H7 (cell line): ENCODE measurements around the gene IFNG. TPM values are rescaled to one million over a fixed set of nuclear protein-coding genes. Genes with fewer than 3 reads are reported as not detected.

Experiments used
- DNase-seq: peaks from one replicate; pipeline ENCODE4 v3.0.0; 2012
- H3K27me3 ChIP-seq: 2 replicates; pipeline ENCODE4 v1.6.0; 2011; ENCODE audit warnings: mild to moderate bottlenecking, low read length; ENCODE audit not compliant: control insufficient read depth, insufficient read depth
- H3K36me3 ChIP-seq: replicated peaks from 2 replicates; pipeline ENCODE4 v1.5.1; 2011; ENCODE audit warnings: low read length; ENCODE audit not compliant: control insufficient read depth, insufficient read depth
- H3K4me3 ChIP-seq: 2 replicates; pipeline ENCODE4 v1.5.1; 2011; ENCODE audit warnings: low read depth, mild to moderate bottlenecking, control low read depth, low read length, moderate library complexity; ENCODE audit not compliant: insufficient read depth
- total RNA-seq: library from RNA; depleted of rRNA; stranded (reverse); fragments of >200 nt; shearing (Covaris generic); gene quantifications from 2 replicates; pipeline ENCODE4 v1.2.3, GENCODE V29; 2014; rRNA removed

IFNG gene
- total RNA-seq, 1 experiment from 2014 or later: not detected

GRCh38 chr12:68114606-68115005 is 44.9 kb downstream of the IFNG start:
- no peaks in the 10 kb centered on the region for H3K27me3 ChIP-seq
- H3K36me3 ChIP-seq: no peaks in the 10 kb centered on the region
- DNase-seq: no peak
- H3K4me3 ChIP-seq: no peak overlapping the region

GRCh38 chr12:68113644-68114043 is 45.9 kb downstream of the IFNG start:
- Histone ChIP-seq H3K36me3 (no peaks in the 10 kb centered on the region), H3K4me3 (no peak overlapping the region), H3K27me3 (no peaks in the 10 kb centered on the region)
- peak; percentile 16 for DNase-seq

GRCh38 chr12:68111995-68112394 is 47.5 kb downstream of the IFNG start:
- no peak overlapping the region for H3K4me3 ChIP-seq
- no peak for DNase-seq
- no peaks in the 10 kb centered on the region for H3K27me3 ChIP-seq
- no peaks in the 10 kb centered on the region for H3K36me3 ChIP-seq

GRCh38 chr12:68109444-68110217 is 49.9 kb downstream of the IFNG start:
- Histone ChIP-seq H3K27me3 (no peaks in the 10 kb centered on the region), H3K4me3 (no peak overlapping the region)
- no peak for DNase-seq

GRCh38 chr12:68109001-68109400 is 50.5 kb downstream of the IFNG start:
- Histone ChIP-seq H3K27me3 (no peaks in the 10 kb centered on the region), H3K36me3 (no peaks in the 10 kb centered on the region), H3K4me3 (no peak overlapping the region)
- DNase-seq: no peak

More at GRCh38 chr12:68109444-68110217, 49.9 kb downstream of the IFNG start:
- H3K36me3 ChIP-seq: no peaks in the 10 kb centered on the region

GRCh38 chr12:68106660-68107059 is 52.9 kb downstream of the IFNG start:
- no peak overlapping the region for H3K4me3 ChIP-seq
- H3K36me3 ChIP-seq: no peaks in the 10 kb centered on the region
- H3K27me3 ChIP-seq: no peaks in the 10 kb centered on the region
- no peak for DNase-seq

GRCh38 chr12:68106160-68106559 is 53.4 kb downstream of the IFNG start:
- Histone ChIP-seq H3K4me3 (no peak overlapping the region), H3K27me3 (no peaks in the 10 kb centered on the region), H3K36me3 (no peaks in the 10 kb centered on the region)
- no peak for DNase-seq

Other genes starting within 250 kb of the IFNG start
- not detected in 2 replicates for gene IFNG-AS1, start 170.3 kb downstream of the IFNG start, total RNA-seq
- gene IL26, start 66.1 kb upstream of the IFNG start, total RNA-seq: not detected in 2 replicates
- gene IL22, start 93.9 kb upstream of the IFNG start, total RNA-seq: not detected in 2 replicates
- gene MDM1, start 172.6 kb upstream of the IFNG start, total RNA-seq: 7.6 and 14.2 TPM in 2 replicates